ENCODE data around the gene TRIP11. TPM values are rescaled to one million over a fixed set of nuclear protein-coding genes. Genes with fewer than 3 reads are reported as not detected.

TRIP11 gene
- total RNA-seq, 1 donor from 2014 or later: 50.5 TPM

DNA sequence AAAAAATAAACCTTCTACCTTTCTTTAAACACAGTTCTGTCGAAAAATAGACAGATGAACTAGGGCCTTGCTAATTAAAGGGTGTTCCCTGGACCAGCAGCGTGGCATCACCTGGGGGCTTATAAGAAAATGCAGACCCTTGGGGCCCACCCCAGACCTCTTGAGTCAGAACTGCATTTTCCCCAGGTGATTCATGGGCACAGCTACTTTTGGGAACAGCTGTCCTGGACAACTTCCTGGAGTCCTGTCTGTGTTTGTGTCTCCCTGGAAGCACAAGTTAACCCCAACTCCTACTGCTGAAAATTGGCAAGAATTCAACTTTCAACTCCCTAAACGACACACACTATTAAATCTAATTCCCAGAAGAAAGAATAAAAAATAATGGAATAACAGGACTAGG, 110.2 kb downstream of the TRIP11 start:
- Mint-ChIP-seq H3K4me3 (ENCODE audit: unreplicated experiment) (no peak overlapping the region), H3K27ac (ENCODE audit: unreplicated experiment) (no peak overlapping the region), H3K36me3 (ENCODE audit: low read depth, unreplicated experiment) (peaks cover 3% of the 10 kb centered on the region), H3K9me3 (ENCODE audit: unreplicated experiment) (no peaks in the 10 kb centered on the region), H3K27me3 (ENCODE audit: low read depth, unreplicated experiment) (peaks cover 27% of the 10 kb centered on the region), H3K4me1 (ENCODE audit: low read depth, unreplicated experiment) (peaks cover 10% of the 10 kb centered on the region)
- Histone ChIP-seq H3K27me3 (ENCODE audit: insufficient read depth, low read length) (no peaks in the 10 kb centered on the region), H3K36me3 (ENCODE audit: insufficient read depth, low read length) (no peaks in the 10 kb centered on the region), H3K4me2 (ENCODE audit: low read length) (no peak overlapping the region), H3K4me3 (ENCODE audit: insufficient read depth, low read depth, low read length) (no peak overlapping the region), H3K9ac (ENCODE audit: low read length) (no peak overlapping the region), H3K9me3 (ENCODE audit: insufficient read depth, low read depth, low read length) (no peaks in the 10 kb centered on the region), H3K79me2 (ENCODE audit: insufficient read depth, low read length) (no peaks in the 10 kb centered on the region), H4K20me1 (ENCODE audit: insufficient read depth, low read length) (no peaks in the 10 kb centered on the region), H3K27ac (ENCODE audit: low read depth, low read length) (no peak overlapping the region), H2AFZ (ENCODE audit: low read depth, low read length) (no peak overlapping the region), H3K4me1 (ENCODE audit: insufficient read depth, low read length) (peaks cover 5% of the 10 kb centered on the region)
- FAIRE-seq (no peak), DNase-seq (ENCODE audit: low read depth) (peak; percentile 23)
- TF ChIP-seq EZH2 (IDR thresholded peaks at IDR 0.05; ENCODE audit: insufficient read depth, low read length): no peak
- no peak for TF ChIP-seq CTCF (IDR thresholded peaks at IDR 0.05; ENCODE audit: insufficient read depth, low read depth, low read length)

GRCh38 chr14:91927800-91928199, 112.1 kb downstream of the TRIP11 start:
- Histone ChIP-seq H3K4me2 (ENCODE audit: low read length) (no peak overlapping the region), H3K9ac (ENCODE audit: low read length) (no peak overlapping the region), H3K79me2 (ENCODE audit: insufficient read depth, low read length) (no peaks in the 10 kb centered on the region), H4K20me1 (ENCODE audit: insufficient read depth, low read length) (no peaks in the 10 kb centered on the region), H3K27ac (ENCODE audit: low read depth, low read length) (no peak overlapping the region), H3K4me1 (ENCODE audit: insufficient read depth, low read length) (peaks cover 5% of the 10 kb centered on the region), H2AFZ (ENCODE audit: low read depth, low read length) (no peak overlapping the region), H3K36me3 (ENCODE audit: insufficient read depth, low read length) (no peaks in the 10 kb centered on the region), H3K9me3 (ENCODE audit: insufficient read depth, low read depth, low read length) (no peaks in the 10 kb centered on the region), H3K27me3 (ENCODE audit: insufficient read depth, low read length) (no peaks in the 10 kb centered on the region), H3K4me3 (ENCODE audit: insufficient read depth, low read depth, low read length) (no peak overlapping the region)
- TF ChIP-seq EZH2 (IDR thresholded peaks at IDR 0.05; ENCODE audit: insufficient read depth, low read length): no peak
- TF ChIP-seq CTCF (IDR thresholded peaks at IDR 0.05; ENCODE audit: insufficient read depth, low read depth, low read length): no peak
- H3K9me3 Mint-ChIP-seq (ENCODE audit: unreplicated experiment): no peaks in the 10 kb centered on the region
- H3K27me3 Mint-ChIP-seq (ENCODE audit: low read depth, unreplicated experiment): peaks cover 19% of the 10 kb centered on the region
- no peak overlapping the region for H3K27ac Mint-ChIP-seq (ENCODE audit: unreplicated experiment)
- peaks cover 10% of the 10 kb centered on the region for H3K4me1 Mint-ChIP-seq (ENCODE audit: low read depth, unreplicated experiment)
- DNase-seq (ENCODE audit: low read depth) (no peak), FAIRE-seq (no peak)
- no peak overlapping the region for H3K4me3 Mint-ChIP-seq (ENCODE audit: unreplicated experiment)
- H3K36me3 Mint-ChIP-seq (ENCODE audit: low read depth, unreplicated experiment): peaks cover 8% of the 10 kb centered on the region

- Mint-ChIP-seq H3K36me3 (ENCODE audit: low read depth, unreplicated experiment) (peaks cover 8% of the 10 kb centered on the region), H3K4me1 (ENCODE audit: low read depth, unreplicated experiment) (peaks cover 10% of the 10 kb centered on the region), H3K4me3 (ENCODE audit: unreplicated experiment) (no peak overlapping the region), H3K9me3 (ENCODE audit: unreplicated experiment) (no peaks in the 10 kb centered on the region), H3K27ac (ENCODE audit: unreplicated experiment) (no peak overlapping the region), H3K27me3 (ENCODE audit: low read depth, unreplicated experiment) (peaks cover 19% of the 10 kb centered on the region)
- DNase-seq (ENCODE audit: low read depth): no peak
- no peak overlapping the region for H2AFZ ChIP-seq (ENCODE audit: low read depth, low read length)
- H3K36me3 ChIP-seq (ENCODE audit: insufficient read depth, low read length): no peaks in the 10 kb centered on the region
- no peak overlapping the region for H3K4me3 ChIP-seq (ENCODE audit: insufficient read depth, low read depth, low read length)
- no peak for TF ChIP-seq EZH2 (IDR thresholded peaks at IDR 0.05; ENCODE audit: insufficient read depth, low read length)
- no peak for TF ChIP-seq CTCF (IDR thresholded peaks at IDR 0.05; ENCODE audit: insufficient read depth, low read depth, low read length)
- no peak for FAIRE-seq
- no peaks in the 10 kb centered on the region for H3K79me2 ChIP-seq (ENCODE audit: insufficient read depth, low read length)
- H3K27ac ChIP-seq (ENCODE audit: low read depth, low read length): no peak overlapping the region
- H3K9ac ChIP-seq (ENCODE audit: low read length): no peak overlapping the region
- H3K4me2 ChIP-seq (ENCODE audit: low read length): no peak overlapping the region
- H3K9me3 ChIP-seq (ENCODE audit: insufficient read depth, low read depth, low read length): no peaks in the 10 kb centered on the region
- H4K20me1 ChIP-seq (ENCODE audit: insufficient read depth, low read length): no peaks in the 10 kb centered on the region
- H3K4me1 ChIP-seq (ENCODE audit: insufficient read depth, low read length): peaks cover 5% of the 10 kb centered on the region
- H3K27me3 ChIP-seq (ENCODE audit: insufficient read depth, low read length): no peaks in the 10 kb centered on the region
Measured at GRCh38 chr14:91927191-91927590, 112.7 kb downstream of the TRIP11 start.

Measured in astrocyte (in vitro differentiated cells and primary cell).